Measurements from ENCODE around the gene AGBL1.

Gene AGBL1

GRCh38 chr15:86634992-86635638 lies 555.4 kb downstream of the AGBL1 start:
- TF ChIP-seq CTCF (IDR thresholded peaks at IDR 0.05; ENCODE audit: borderline replicate concordance, extremely low read depth, low read length, poor library complexity, severe bottlenecking) (no peak), EZH2 (IDR thresholded peaks at IDR 0.05; ENCODE audit: borderline replicate concordance, low read depth, low read length, severe bottlenecking) (no peak)
- Histone ChIP-seq H3K27me3 (ENCODE audit: insufficient read depth, low read length, poor library complexity) (no peaks in the 10 kb centered on the region), H3K9ac (ENCODE audit: low read depth, low read length) (no peak overlapping the region), H3K27ac (ENCODE audit: low read length) (no peak overlapping the region), H3K4me2 (ENCODE audit: insufficient read depth, low read length) (no peak overlapping the region), H3K79me2 (ENCODE audit: insufficient read depth, low read length) (no peaks in the 10 kb centered on the region), H3K9me3 (ENCODE audit: insufficient read depth, low read length, severe bottlenecking) (no peaks in the 10 kb centered on the region), H3K36me3 (ENCODE audit: insufficient read depth, low read length) (no peaks in the 10 kb centered on the region), H4K20me1 (ENCODE audit: insufficient read depth, low read length) (no peaks in the 10 kb centered on the region), H3K4me3 (ENCODE audit: low read depth in 1 of 2, low read length in 2 of 2) (no peak overlapping the region), H3K4me1 (ENCODE audit: insufficient read depth, low read length) (no peaks in the 10 kb centered on the region), H2AFZ (ENCODE audit: low read depth, low read length) (no peak overlapping the region)
- ATAC-seq (ENCODE audit: insufficient read depth, low read depth): no peak
- no peak for DNase-seq

GRCh38 chr15:86644339-86644738 lies 564.7 kb downstream of the AGBL1 start:
- H3K27me3 ChIP-seq (ENCODE audit: insufficient read depth, low read length, poor library complexity): no peaks in the 10 kb centered on the region
- no peak overlapping the region for H2AFZ ChIP-seq (ENCODE audit: low read depth, low read length)
- H3K4me2 ChIP-seq (ENCODE audit: insufficient read depth, low read length): no peak overlapping the region
- H3K27ac ChIP-seq (ENCODE audit: low read length): no peak overlapping the region
- ATAC-seq (ENCODE audit: insufficient read depth, low read depth): no peak
- H3K36me3 ChIP-seq (ENCODE audit: insufficient read depth, low read length): no peaks in the 10 kb centered on the region
- TF ChIP-seq EZH2 (IDR thresholded peaks at IDR 0.05; ENCODE audit: borderline replicate concordance, low read depth, low read length, severe bottlenecking): no peak
- TF ChIP-seq CTCF (IDR thresholded peaks at IDR 0.05; ENCODE audit: borderline replicate concordance, extremely low read depth, low read length, poor library complexity, severe bottlenecking): no peak
- DNase-seq: no peak
- H3K4me3 ChIP-seq (ENCODE audit: low read depth in 1 of 2, low read length in 2 of 2): no peak overlapping the region
- H4K20me1 ChIP-seq (ENCODE audit: insufficient read depth, low read length): no peaks in the 10 kb centered on the region
- no peak overlapping the region for H3K9ac ChIP-seq (ENCODE audit: low read depth, low read length)
- no peaks in the 10 kb centered on the region for H3K79me2 ChIP-seq (ENCODE audit: insufficient read depth, low read length)
- H3K9me3 ChIP-seq (ENCODE audit: insufficient read depth, low read length, severe bottlenecking): no peaks in the 10 kb centered on the region
- H3K4me1 ChIP-seq (ENCODE audit: insufficient read depth, low read length): no peaks in the 10 kb centered on the region

- TF ChIP-seq EZH2 (IDR thresholded peaks at IDR 0.05; ENCODE audit: borderline replicate concordance, low read depth, low read length, severe bottlenecking): no peak
- TF ChIP-seq CTCF (IDR thresholded peaks at IDR 0.05; ENCODE audit: borderline replicate concordance, extremely low read depth, low read length, poor library complexity, severe bottlenecking): no peak
- Histone ChIP-seq H3K36me3 (ENCODE audit: insufficient read depth, low read length) (no peaks in the 10 kb centered on the region), H3K4me1 (ENCODE audit: insufficient read depth, low read length) (no peaks in the 10 kb centered on the region), H3K9ac (ENCODE audit: low read depth, low read length) (no peak overlapping the region), H3K4me3 (ENCODE audit: low read depth in 1 of 2, low read length in 2 of 2) (no peak overlapping the region), H4K20me1 (ENCODE audit: insufficient read depth, low read length) (no peaks in the 10 kb centered on the region), H3K27me3 (ENCODE audit: insufficient read depth, low read length, poor library complexity) (no peaks in the 10 kb centered on the region), H3K9me3 (ENCODE audit: insufficient read depth, low read length, severe bottlenecking) (no peaks in the 10 kb centered on the region), H3K27ac (ENCODE audit: low read length) (no peak overlapping the region), H3K4me2 (ENCODE audit: insufficient read depth, low read length) (no peak overlapping the region), H3K79me2 (ENCODE audit: insufficient read depth, low read length) (no peaks in the 10 kb centered on the region), H2AFZ (ENCODE audit: low read depth, low read length) (no peak overlapping the region)
- DNase-seq: no peak
- ATAC-seq (ENCODE audit: insufficient read depth, low read depth): no peak
These were observed 566.3 kb downstream of the AGBL1 start for GRCh38 chr15:86645925-86646500.

Data from DND-41 (cell line).